Body of pancreas (tissue), 4 donors: ENCODE measurements around the gene VANGL1. TPM values are rescaled to one million over a fixed set of nuclear protein-coding genes. Genes with fewer than 3 reads are reported as not detected.

ENCODE experiments used
- ATAC-seq: fragments of 150-250 bp; one replicate; pipeline ENCODE4 v1.9.1; 2016
- DNase-seq, 4 donors: peaks; one replicate each; pipeline ENCODE4 v3.0.0-alpha.2; 2019
- H3K27ac ChIP-seq, 4 donors: fragments of 200-600 bp; sonication (generic); 1 replicate in 3 of 4; 2 replicates in 1 of 4; pipeline versions ENCODE4 v1.5.1 to v1.6.1; 2016 to 2019; ENCODE audit warnings: mild to moderate bottlenecking in 1 of 4, mixed read lengths in 1 of 4, moderate library complexity in 1 of 4
- H3K27me3 ChIP-seq, 2 donors: fragments of 200-600 bp; sonication (generic); one replicate each; pipeline ENCODE4 v1.6.0; 2016; ENCODE audit warnings: mild to moderate bottlenecking in 1 of 2
- H3K36me3 ChIP-seq, 2 donors: fragments of 200-600 bp; sonication (generic); replicated peaks in 1 of 2; 2 replicates each; pipeline ENCODE4 v1.5.1; 2016; ENCODE audit warnings: low read depth in 2 of 2; ENCODE audit not compliant: insufficient read depth in 1 of 2
- H3K4me1 ChIP-seq: fragments of 200-600 bp; sonication (generic); one replicate; pipeline ENCODE4 v1.6.0; 2016
- H3K4me3 ChIP-seq, 2 donors: fragments of 200-600 bp; sonication (generic); 1 replicate in 1 of 2; 2 replicates in 1 of 2; pipeline ENCODE4 v1.5.1; 2016 to 2019
- H3K9me3 ChIP-seq, 3 donors: fragments of 200-600 bp; sonication (generic); 1 replicate in 2 of 3; 2 replicates in 1 of 3; pipeline ENCODE4 v1.5.1; 2016
- CTCF ChIP-seq, 7 experiments: fragments of 450-650 bp in 4 of 7; fragments of 200-600 bp in 3 of 7; sonication (generic) in 3 of 7; IDR thresholded peaks; one replicate each; pipeline ENCODE4 v1.5.1; 2016 to 2019; ENCODE audit warnings: antibody characterized with exemption in 7 of 7
- POLR2A ChIP-seq, 3 donors: fragments of 450-650 bp; IDR thresholded peaks; one replicate each; pipeline ENCODE4 v1.6.1; 2016; ENCODE audit warnings: antibody characterized with exemption in 3 of 3, mild to moderate bottlenecking in 2 of 3
- WGBS, 2 donors: methylation state at CpG; one replicate each; pipeline ENCODE4 v1.1.5; 2017; 5-methylcytosine and 5-hydroxymethylcytosine counted together
- intact Hi-C: fragments of 100-400 bp; cut with DNase I; formaldehyde crosslinking; loops from one replicate; pipeline ENCODE4 v1.15.1; 2023
- total RNA-seq, 2 donors: library from RNA; depleted of rRNA; stranded (reverse); fragments of >200 nt; gene quantifications; one replicate each; pipeline ENCODE4 v1.1.0, GENCODE V29; 2016

The VANGL1 gene
- total RNA-seq, 2 donors from 2014 or later, result 2.6 to 3.9 TPM

- Histone ChIP-seq H3K9me3 (no peaks in the 10 kb centered on the region), H3K4me3 (no peak overlapping the region), H3K27ac (no peak overlapping the region), H3K4me1 (no peaks in the 10 kb centered on the region), H3K36me3 (no peaks in the 10 kb centered on the region), H3K27me3 (no peaks in the 10 kb centered on the region)
- TF ChIP-seq CTCF (IDR thresholded peaks at IDR 0.05) (no peak), POLR2A (IDR thresholded peaks at IDR 0.05) (no peak)
- no peak for DNase-seq
- WGBS, 2 donors, result 74 to 78% methylated on average over 6 to 12 of the region's 12 CpGs
- ATAC-seq, result no peak
- intact Hi-C loops, result no loop called here
Observed at GRCh38 chr1:115705085-115705951, 63.5 kb downstream of the VANGL1 start.

- intact Hi-C loops, result no loop called here
- WGBS, 2 donors, result 83 to 86% methylated on average over 9 of the region's 9 CpGs
- H3K27ac ChIP-seq, result no peak overlapping the region
Observed at GRCh38 chr1:115705963-115706362, 64.2 kb downstream of the VANGL1 start.

GRCh38 chr1:115706587-115707425 is 65.0 kb downstream of the VANGL1 start:
- Histone ChIP-seq H3K9me3 (no peaks in the 10 kb centered on the region), H3K4me3 (no peak overlapping the region), H3K27me3 (no peaks in the 10 kb centered on the region), H3K4me1 (peaks cover 4% of the 10 kb centered on the region), H3K36me3 (no peaks in the 10 kb centered on the region), H3K27ac (no peak overlapping the region)
- 36 to 40% methylated on average over 8 of the region's 8 CpGs for WGBS, 2 donors
- DNase-seq (no peak), ATAC-seq (no peak)
- TF ChIP-seq POLR2A (IDR thresholded peaks at IDR 0.05) (no peak), CTCF (IDR thresholded peaks at IDR 0.05) (peak; percentile 32 to 70 (median 51))
- intact Hi-C loops, result no loop called here

More at GRCh38 chr1:115705963-115706362, 64.2 kb downstream of the VANGL1 start:
- Histone ChIP-seq H3K27me3 (no peaks in the 10 kb centered on the region), H3K4me3 (no peak overlapping the region), H3K9me3 (no peaks in the 10 kb centered on the region), H3K36me3 (no peaks in the 10 kb centered on the region), H3K4me1 (peaks cover under 1% of the 10 kb centered on the region)
- ATAC-seq (no peak), DNase-seq (no peak)
- no peak for TF ChIP-seq CTCF (IDR thresholded peaks at IDR 0.05)

GRCh38 chr1:115710859-115711624 is 69.3 kb downstream of the VANGL1 start:
- intact Hi-C loops, result no loop called here
- no peak overlapping the region for H3K27ac ChIP-seq
- DNase-seq (no peak), ATAC-seq (no peak)
- WGBS, 2 donors, result 44 to 51% methylated on average over 7 to 9 of the region's 9 CpGs
- H3K27me3 ChIP-seq, result no peaks in the 10 kb centered on the region
- TF ChIP-seq CTCF (IDR thresholded peaks at IDR 0.05), result no peak
- TF ChIP-seq POLR2A (IDR thresholded peaks at IDR 0.05), result no peak
- no peak overlapping the region for H3K4me3 ChIP-seq
- peaks cover 16% of the 10 kb centered on the region for H3K4me1 ChIP-seq
- no peaks in the 10 kb centered on the region for H3K9me3 ChIP-seq
- H3K36me3 ChIP-seq, result no peaks in the 10 kb centered on the region
